ENCODE data around the gene GALNT13. TPM values are rescaled to one million over a fixed set of nuclear protein-coding genes. Genes with fewer than 3 reads are reported as not detected.

The GALNT13 gene
- total RNA-seq, 2 donors from 2014 or later: not detected

DNA sequence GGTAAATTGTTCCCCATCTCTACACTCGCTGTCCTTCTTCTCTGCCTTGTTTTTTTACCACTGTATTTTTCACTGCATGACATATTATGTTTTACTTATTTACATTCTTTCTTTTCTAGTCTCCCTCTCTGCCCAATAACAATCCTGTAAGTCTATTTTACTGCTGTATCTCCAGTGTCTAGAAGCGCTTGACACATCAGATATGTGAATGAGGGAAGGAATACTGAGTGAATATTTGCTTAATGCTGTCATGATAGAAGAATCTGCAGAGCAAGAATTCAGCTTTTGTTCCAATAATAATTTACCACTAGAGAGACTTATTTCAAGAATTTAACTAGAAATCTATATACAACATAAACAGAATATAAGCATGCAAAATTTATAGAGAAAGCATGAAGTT, 99.5 kb downstream of the GALNT13 start:
- Mint-ChIP-seq H3K9me3 (peaks cover 9% of the 10 kb centered on the region in 2 donors), H3K4me1 (ENCODE audit: low read depth) (no peaks in the 10 kb centered on the region), H3K27me3 (ENCODE audit: low read depth) (no peaks in the 10 kb centered on the region), H3K27ac (no peak overlapping the region), H3K4me3 (no peak overlapping the region), H3K36me3 (ENCODE audit: insufficient read depth in 2 of 2) (peaks cover 0 to 2% of the 10 kb centered on the region in 2 donors)
- ATAC-seq (replicated peaks in 1 of 2) (no peak), DNase-seq (no peak)

DNA sequence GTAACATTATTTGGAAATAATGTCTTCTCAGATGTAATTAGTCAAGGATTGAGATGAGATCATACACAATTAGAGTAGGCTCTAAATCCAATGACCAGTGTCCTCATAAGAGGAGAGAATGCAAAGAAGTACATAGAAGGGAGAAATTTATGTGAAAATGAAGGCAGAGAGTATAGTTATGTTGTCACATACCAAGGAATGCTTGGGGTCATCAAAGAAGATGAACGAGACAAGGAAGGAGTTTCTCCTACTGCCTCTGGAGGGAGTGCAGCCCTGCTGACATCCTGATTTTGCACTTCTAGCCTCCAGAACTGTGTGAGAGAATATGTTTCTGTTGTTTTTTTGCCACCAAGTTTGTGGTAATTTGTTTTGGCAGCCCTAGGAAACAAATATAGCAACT, 100.1 kb downstream of the GALNT13 start:
- no peaks in the 10 kb centered on the region for H3K4me1 Mint-ChIP-seq (ENCODE audit: low read depth)
- H3K4me3 Mint-ChIP-seq: no peak overlapping the region
- no peaks in the 10 kb centered on the region for H3K27me3 Mint-ChIP-seq (ENCODE audit: low read depth)
- no peak for DNase-seq
- no peak overlapping the region for H3K27ac Mint-ChIP-seq
- H3K36me3 Mint-ChIP-seq (ENCODE audit: insufficient read depth in 2 of 2): peaks cover 0 to 2% of the 10 kb centered on the region in 2 donors
- H3K9me3 Mint-ChIP-seq: peaks cover 7 to 9% of the 10 kb centered on the region in 2 donors
- ATAC-seq (replicated peaks in 1 of 2): no peak

DNA sequence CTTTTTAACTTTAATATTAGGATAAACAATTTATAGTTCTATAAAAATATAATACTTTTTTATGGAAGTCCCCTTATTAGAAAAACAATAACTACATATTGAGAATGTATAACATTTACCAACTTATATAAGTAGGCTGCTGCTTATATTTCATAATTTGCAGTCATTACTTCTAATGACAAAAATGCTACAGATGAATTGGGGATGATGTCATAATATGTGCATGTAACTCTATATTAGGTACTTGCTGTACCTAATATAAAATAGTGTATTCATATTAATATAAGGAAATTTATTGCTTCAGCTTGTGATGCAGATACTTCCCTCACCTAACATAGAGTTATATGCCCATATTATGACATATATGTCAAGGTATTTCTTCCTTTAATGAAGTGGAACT, 100.7 kb downstream of the GALNT13 start:
- ATAC-seq (replicated peaks in 1 of 2) (no peak), DNase-seq (no peak)
- Mint-ChIP-seq H3K4me1 (ENCODE audit: low read depth) (no peaks in the 10 kb centered on the region), H3K27ac (no peak overlapping the region), H3K9me3 (peaks cover 7 to 11% of the 10 kb centered on the region in 2 donors), H3K36me3 (ENCODE audit: insufficient read depth in 2 of 2) (peaks cover 0 to 2% of the 10 kb centered on the region in 2 donors), H3K27me3 (ENCODE audit: low read depth) (no peaks in the 10 kb centered on the region), H3K4me3 (no peak overlapping the region)

DNA sequence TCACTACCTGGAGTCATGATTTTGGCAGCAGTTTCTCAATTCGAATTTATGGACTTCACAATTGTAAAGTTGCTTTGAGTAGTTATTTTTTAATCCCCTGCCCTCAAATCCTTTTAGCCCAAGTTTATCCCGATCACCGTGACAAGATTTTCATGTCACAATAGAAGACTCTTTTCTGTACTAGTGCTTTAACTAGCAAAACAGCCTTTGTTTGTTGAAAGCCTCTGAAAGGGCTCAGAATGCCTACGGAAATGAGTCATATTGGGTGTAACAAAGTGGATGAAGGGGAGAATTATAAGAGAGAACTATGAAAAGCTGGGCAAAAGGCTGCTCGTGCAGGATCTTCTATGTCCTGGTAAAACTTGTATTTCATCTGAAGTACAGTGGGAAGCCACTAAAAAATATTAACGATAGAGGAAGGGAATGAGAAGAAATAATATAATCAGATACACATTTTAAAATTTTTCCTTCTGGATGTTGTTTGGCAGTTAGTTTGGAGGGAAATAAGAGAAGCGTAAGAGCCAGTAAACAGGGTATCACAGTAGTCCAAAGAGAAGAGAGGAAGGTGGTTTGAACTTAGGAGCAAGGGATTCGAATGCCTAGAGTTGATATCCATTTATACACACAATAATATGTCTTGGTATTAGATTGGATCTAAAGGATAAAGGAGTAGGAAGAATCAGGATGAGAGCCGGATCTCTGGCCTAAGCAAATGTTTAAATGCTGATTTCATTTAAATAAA, 114.9 kb downstream of the GALNT13 start:
- Mint-ChIP-seq H3K27me3 (ENCODE audit: low read depth) (no peaks in the 10 kb centered on the region), H3K27ac (no peak overlapping the region), H3K4me1 (ENCODE audit: low read depth) (no peaks in the 10 kb centered on the region), H3K4me3 (no peak overlapping the region), H3K9me3 (peaks cover 4 to 11% of the 10 kb centered on the region in 2 donors), H3K36me3 (ENCODE audit: insufficient read depth in 2 of 2) (no peaks in the 10 kb centered on the region)
- no peak for ATAC-seq (replicated peaks in 1 of 2)
- DNase-seq: no peak

DNA sequence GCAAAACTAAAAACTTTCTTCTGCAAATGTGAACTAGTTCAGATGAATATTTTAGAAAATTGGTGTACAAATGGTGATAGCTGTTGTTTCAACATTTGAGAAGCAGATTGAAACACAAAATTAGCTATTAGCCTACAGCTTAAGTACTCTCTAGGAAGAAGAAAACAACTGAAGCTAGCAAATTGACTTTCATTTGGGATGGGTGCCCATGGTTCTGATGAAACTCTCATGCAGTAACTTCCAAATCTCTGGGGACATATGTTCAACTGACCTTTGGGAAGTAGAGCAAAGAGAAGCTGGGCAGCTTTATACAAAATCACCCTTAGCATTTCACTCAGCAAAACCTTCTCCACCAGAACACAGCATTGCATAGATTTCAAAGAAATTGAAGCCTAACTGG, 119.0 kb downstream of the GALNT13 start:
- H3K27ac Mint-ChIP-seq: no peak overlapping the region
- ATAC-seq (replicated peaks in 1 of 2) (no peak), DNase-seq (no peak)
- no peaks in the 10 kb centered on the region for H3K4me1 Mint-ChIP-seq (ENCODE audit: low read depth)
- peaks cover 5 to 15% of the 10 kb centered on the region in 2 donors for H3K9me3 Mint-ChIP-seq
- no peak overlapping the region for H3K4me3 Mint-ChIP-seq
- H3K27me3 Mint-ChIP-seq (ENCODE audit: low read depth): no peaks in the 10 kb centered on the region
- H3K36me3 Mint-ChIP-seq (ENCODE audit: insufficient read depth in 2 of 2): no peaks in the 10 kb centered on the region

DNA sequence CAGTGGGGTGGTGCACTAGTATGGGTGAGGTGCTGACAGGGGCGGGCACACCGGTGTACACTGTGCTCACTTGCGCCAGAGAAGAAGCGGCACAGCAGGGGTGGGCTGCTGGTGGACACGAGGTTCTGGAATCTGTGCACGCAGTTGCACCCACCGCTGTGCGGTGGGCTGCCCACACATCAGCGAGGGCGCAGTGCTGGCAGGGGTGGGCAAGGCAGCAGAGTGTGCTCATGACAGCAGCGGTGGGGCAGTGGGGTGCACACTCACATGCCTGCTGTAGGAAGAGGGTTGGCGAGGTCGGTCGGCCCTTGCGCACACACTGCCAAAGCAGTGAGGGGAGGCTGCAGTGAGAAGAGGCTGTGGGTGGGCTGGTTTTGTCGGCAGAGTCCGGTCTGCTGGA, 141.8 kb downstream of the GALNT13 start:
- DNase-seq: no peak
- Mint-ChIP-seq H3K4me3 (no peak overlapping the region), H3K27me3 (ENCODE audit: low read depth) (no peaks in the 10 kb centered on the region), H3K4me1 (ENCODE audit: low read depth) (no peaks in the 10 kb centered on the region), H3K27ac (no peak overlapping the region), H3K36me3 (ENCODE audit: insufficient read depth in 2 of 2) (peaks cover 3 to 6% of the 10 kb centered on the region in 2 donors), H3K9me3 (peaks cover 6 to 26% of the 10 kb centered on the region in 2 donors)
- ATAC-seq (replicated peaks in 1 of 2): no peak

DNA sequence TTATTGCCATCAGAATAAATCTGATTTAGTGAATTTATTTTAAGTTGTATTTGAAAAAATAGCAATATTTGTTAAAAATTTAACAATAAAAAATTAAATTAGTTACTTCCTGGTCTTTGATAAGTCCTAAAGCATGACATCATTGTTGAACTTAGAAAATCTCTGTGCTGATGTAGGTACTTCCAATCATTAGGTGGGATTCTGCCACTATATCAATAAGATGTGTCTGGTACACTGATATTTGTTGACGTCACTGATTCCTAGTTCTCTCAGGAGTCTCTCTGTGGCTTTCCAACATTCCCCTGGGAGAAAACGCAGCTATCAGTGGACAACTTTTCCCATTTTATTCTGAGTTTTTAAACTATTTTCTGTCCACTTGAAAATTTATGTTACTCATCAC, 143.5 kb downstream of the GALNT13 start:
- no peaks in the 10 kb centered on the region for H3K27me3 Mint-ChIP-seq (ENCODE audit: low read depth)
- no peak overlapping the region for H3K27ac Mint-ChIP-seq
- no peak for ATAC-seq (replicated peaks in 1 of 2)
- H3K4me3 Mint-ChIP-seq: no peak overlapping the region
- H3K9me3 Mint-ChIP-seq: peaks cover 4 to 20% of the 10 kb centered on the region in 2 donors
- peaks cover 3 to 6% of the 10 kb centered on the region in 2 donors for H3K36me3 Mint-ChIP-seq (ENCODE audit: insufficient read depth in 2 of 2)
- H3K4me1 Mint-ChIP-seq (ENCODE audit: low read depth): no peaks in the 10 kb centered on the region
- no peak for DNase-seq

DNA sequence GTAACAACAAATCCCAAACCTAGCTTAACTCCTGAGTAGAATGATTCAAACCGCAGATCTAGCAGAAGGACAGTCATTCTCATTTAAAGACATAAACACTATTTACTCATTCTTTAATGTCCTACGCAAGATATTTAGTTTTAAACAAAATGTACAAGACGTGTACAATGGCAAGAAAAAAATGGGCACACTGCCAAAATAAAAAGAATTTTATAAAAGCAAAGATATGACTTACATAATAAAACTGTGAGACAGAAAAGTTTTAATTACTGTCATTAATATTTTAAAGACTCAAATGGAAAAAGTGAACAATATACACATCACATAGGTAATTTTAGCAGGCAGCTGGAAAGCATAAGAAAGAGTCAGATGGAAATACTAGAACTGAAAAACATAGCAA, 157.8 kb downstream of the GALNT13 start:
- no peaks in the 10 kb centered on the region for H3K4me1 Mint-ChIP-seq (ENCODE audit: low read depth)
- H3K36me3 Mint-ChIP-seq (ENCODE audit: insufficient read depth in 2 of 2): no peaks in the 10 kb centered on the region
- ATAC-seq (replicated peaks in 1 of 2) (no peak), DNase-seq (no peak)
- H3K27me3 Mint-ChIP-seq (ENCODE audit: low read depth): no peaks in the 10 kb centered on the region
- H3K9me3 Mint-ChIP-seq: peaks cover 4 to 14% of the 10 kb centered on the region in 2 donors
- H3K4me3 Mint-ChIP-seq: no peak overlapping the region
- no peak overlapping the region for H3K27ac Mint-ChIP-seq

DNA sequence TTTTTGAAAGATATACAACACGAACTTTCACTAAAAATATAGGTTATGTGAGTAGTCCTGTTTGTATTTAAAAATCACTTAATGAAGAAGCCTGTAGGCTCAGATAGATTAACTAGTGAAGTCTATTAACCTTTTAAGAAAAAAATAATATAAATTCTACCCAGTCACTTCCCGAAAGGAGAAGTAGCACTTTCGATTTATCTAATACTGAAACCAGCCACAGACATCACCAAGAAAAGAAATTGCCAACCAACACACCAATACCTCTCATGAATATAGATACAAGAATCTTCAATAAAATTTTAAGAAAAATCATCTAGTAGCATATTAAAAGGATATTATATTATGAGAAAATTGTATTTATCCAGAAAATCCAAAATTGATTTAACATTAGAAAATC, 160.5 kb downstream of the GALNT13 start:
- DNase-seq (no peak), ATAC-seq (replicated peaks in 1 of 2) (no peak)
- H3K36me3 Mint-ChIP-seq (ENCODE audit: insufficient read depth in 2 of 2): no peaks in the 10 kb centered on the region
- no peaks in the 10 kb centered on the region for H3K4me1 Mint-ChIP-seq (ENCODE audit: low read depth)
- H3K27ac Mint-ChIP-seq: no peak overlapping the region
- no peak overlapping the region for H3K4me3 Mint-ChIP-seq
- no peaks in the 10 kb centered on the region for H3K27me3 Mint-ChIP-seq (ENCODE audit: low read depth)
- H3K9me3 Mint-ChIP-seq: peaks cover 4% of the 10 kb centered on the region in 2 donors

DNA sequence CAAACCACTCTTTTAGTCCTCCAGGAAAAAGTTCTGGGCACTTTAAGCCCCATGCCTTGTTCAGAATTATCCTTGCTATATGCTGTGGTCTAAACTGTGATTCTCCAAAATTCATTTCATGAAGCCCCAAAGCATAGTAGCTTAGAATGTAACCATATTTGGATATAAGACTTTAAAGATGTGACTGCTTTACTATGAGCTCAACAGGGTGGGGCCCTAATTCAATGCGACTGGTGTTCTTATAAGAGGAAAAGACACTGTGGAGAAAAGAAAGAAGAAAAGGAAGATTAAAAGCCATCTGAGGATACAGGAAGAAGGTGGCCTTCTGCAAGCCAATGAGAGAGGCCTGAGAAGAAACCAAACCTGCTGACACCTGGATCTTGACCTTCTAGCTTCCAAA, 174.8 kb downstream of the GALNT13 start:
- peaks cover 4 to 16% of the 10 kb centered on the region in 2 donors for H3K9me3 Mint-ChIP-seq
- ATAC-seq (replicated peaks in 1 of 2) (no peak), DNase-seq (no peak)
- H3K4me3 Mint-ChIP-seq: no peak overlapping the region
- no peaks in the 10 kb centered on the region for H3K4me1 Mint-ChIP-seq (ENCODE audit: low read depth)
- H3K27ac Mint-ChIP-seq: no peak overlapping the region
- H3K36me3 Mint-ChIP-seq (ENCODE audit: insufficient read depth in 2 of 2): no peaks in the 10 kb centered on the region
- H3K27me3 Mint-ChIP-seq (ENCODE audit: low read depth): no peaks in the 10 kb centered on the region

DNA sequence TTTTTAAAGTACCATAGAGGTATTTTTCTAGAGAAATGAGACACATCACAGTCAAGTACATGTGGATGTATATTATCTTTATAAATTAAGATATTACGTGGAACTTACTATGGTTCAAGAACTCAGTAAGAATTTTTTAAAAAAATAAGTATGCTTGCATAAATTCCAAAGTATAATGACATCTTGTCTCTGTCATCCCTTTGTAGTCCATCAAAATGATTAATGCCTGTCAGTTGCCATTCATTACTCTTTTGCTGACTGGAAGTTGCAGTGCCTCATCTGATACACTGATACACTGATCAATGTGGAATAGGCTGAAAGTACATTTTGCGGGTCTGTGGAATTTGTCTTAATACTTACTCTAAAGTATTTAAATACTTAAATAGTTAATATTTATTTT, 177.2 kb downstream of the GALNT13 start:
- no peak overlapping the region for H3K27ac Mint-ChIP-seq
- no peaks in the 10 kb centered on the region for H3K36me3 Mint-ChIP-seq (ENCODE audit: insufficient read depth in 2 of 2)
- H3K4me3 Mint-ChIP-seq: no peak overlapping the region
- H3K9me3 Mint-ChIP-seq: peaks cover 4 to 12% of the 10 kb centered on the region in 2 donors
- no peaks in the 10 kb centered on the region for H3K27me3 Mint-ChIP-seq (ENCODE audit: low read depth)
- ATAC-seq (replicated peaks in 1 of 2): no peak
- no peak for DNase-seq
- H3K4me1 Mint-ChIP-seq (ENCODE audit: low read depth): no peaks in the 10 kb centered on the region

DNA sequence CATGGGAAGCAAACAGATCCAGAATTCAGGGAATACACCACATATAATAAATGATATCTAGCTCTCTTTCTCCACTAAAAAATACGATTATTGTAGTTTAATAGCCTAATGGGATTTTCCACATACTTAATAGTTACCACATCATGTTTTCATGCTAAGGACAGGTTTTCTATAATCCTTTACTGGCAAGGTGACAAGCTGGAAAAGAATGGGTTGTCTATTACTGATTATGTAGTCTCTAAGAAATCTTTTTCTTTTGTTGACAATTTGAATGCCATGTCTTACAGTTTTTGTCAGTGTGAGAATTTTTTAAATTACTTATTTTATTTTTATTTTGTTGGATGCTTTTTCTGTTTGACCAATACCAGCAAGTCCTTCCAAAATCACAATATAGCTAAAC, 177.8 kb downstream of the GALNT13 start:
- H3K4me1 Mint-ChIP-seq (ENCODE audit: low read depth): no peaks in the 10 kb centered on the region
- H3K9me3 Mint-ChIP-seq: peaks cover 4 to 9% of the 10 kb centered on the region in 2 donors
- no peak overlapping the region for H3K4me3 Mint-ChIP-seq

DNA sequence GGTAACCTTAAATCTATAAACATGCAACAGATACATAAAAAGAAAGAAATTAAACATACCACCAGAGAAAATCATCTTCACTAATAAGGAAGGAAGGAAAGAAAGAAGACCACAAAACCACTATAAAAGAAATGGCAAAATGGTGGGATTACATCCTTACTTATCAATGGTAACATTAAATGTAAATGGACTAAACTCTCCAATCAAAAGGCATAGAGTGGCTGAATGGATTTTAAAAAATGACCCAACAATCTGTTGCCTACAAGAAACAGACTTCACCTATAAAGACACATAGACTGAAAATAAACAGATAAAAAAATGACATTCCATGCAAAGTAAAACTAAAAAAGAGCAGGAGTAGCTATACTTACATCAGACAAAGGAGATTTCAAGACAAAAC, 195.4 kb downstream of the GALNT13 start:
- no peaks in the 10 kb centered on the region for H3K36me3 Mint-ChIP-seq (ENCODE audit: insufficient read depth in 2 of 2)
- ATAC-seq (replicated peaks in 1 of 2) (no peak), DNase-seq (no peak)
- H3K4me3 Mint-ChIP-seq: no peak overlapping the region
- H3K27me3 Mint-ChIP-seq (ENCODE audit: low read depth): no peaks in the 10 kb centered on the region
- H3K4me1 Mint-ChIP-seq (ENCODE audit: low read depth): no peaks in the 10 kb centered on the region
- H3K27ac Mint-ChIP-seq: no peak overlapping the region
- peaks cover 5 to 14% of the 10 kb centered on the region in 2 donors for H3K9me3 Mint-ChIP-seq

More for the DNA sequence above, 177.8 kb downstream of the GALNT13 start:
- Mint-ChIP-seq H3K27me3 (ENCODE audit: low read depth) (no peaks in the 10 kb centered on the region), H3K36me3 (ENCODE audit: insufficient read depth in 2 of 2) (no peaks in the 10 kb centered on the region), H3K27ac (no peak overlapping the region)
- ATAC-seq (replicated peaks in 1 of 2) (no peak), DNase-seq (no peak)

DNA sequence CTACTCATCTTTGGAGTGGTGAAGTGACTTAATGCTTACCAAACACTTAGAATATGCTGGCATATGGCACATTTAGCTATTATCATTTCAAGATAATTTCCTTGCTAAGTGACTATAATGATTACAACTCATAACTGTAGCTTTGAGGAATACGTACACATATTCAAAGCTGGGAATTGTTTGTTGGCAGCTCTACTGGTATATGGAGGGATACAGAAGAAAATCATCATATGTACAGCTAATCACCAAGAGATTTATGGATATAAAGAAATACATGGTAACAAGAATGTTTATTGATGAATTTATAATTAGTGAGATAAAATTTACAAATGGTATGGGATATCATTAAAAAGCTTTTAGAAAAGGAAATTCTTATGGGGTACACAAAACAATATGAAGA, 207.2 kb downstream of the GALNT13 start:
- peaks cover 2% of the 10 kb centered on the region in 2 donors for H3K9me3 Mint-ChIP-seq
- H3K36me3 Mint-ChIP-seq (ENCODE audit: insufficient read depth in 2 of 2): no peaks in the 10 kb centered on the region
- H3K27ac Mint-ChIP-seq: no peak overlapping the region
- H3K4me1 Mint-ChIP-seq (ENCODE audit: low read depth): no peaks in the 10 kb centered on the region
- DNase-seq: no peak
- no peak overlapping the region for H3K4me3 Mint-ChIP-seq
- no peak for ATAC-seq (replicated peaks in 1 of 2)
- H3K27me3 Mint-ChIP-seq (ENCODE audit: low read depth): no peaks in the 10 kb centered on the region

Data from activated T-cell treated with anti-CD3 and anti-CD28 coated beads, Interleukin-2, amount 50 U/mL, for 72 hours (primary cell).